GM21717 (cell line): ENCODE measurements around the gene ZFP57.

Experiments used
- ATAC-seq: cut with Tn5 transposase; IDR thresholded peaks from one replicate; pipeline ENCODE4 v1.9.1; 2021; ENCODE audit warnings: mild to moderate bottlenecking, moderate library complexity; ENCODE audit not compliant: unreplicated experiment

Gene ZFP57

GRCh38 chr6:29626948-29627754, 53.8 kb downstream of the ZFP57 start:
- ATAC-seq, result no peak

GRCh38 chr6:29625337-29625930, 55.5 kb downstream of the ZFP57 start:
- no peak for ATAC-seq

DNA sequence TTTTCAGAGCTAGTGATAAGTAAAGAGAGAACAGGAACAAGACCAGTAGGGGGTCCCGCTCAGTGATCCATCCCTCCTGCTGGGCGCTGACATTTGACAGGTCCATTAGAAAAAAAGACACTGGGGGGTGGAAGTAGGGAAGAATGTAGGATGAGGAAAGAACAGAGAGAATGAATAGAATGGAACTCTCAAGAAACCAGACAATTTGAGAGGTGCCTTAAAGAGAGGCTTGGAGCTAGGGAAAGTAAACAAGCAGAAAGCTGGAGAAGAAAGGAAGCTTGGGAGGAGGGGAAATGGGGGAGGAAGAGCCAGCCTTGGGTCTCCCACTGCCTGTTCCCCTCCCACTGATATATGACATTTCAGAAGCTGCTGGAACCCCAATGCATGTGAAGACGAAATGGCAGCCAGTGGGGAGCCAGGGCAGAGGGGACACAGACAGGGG, 56.4 kb downstream of the ZFP57 start:
- no peak for ATAC-seq
